Stimulated activated CD8-positive, alpha-beta memory T cell treated with anti-CD3 and anti-CD28 coated beads, Interleukin-4, amount 100 ng/mL, for 4 hours (primary cell): ENCODE measurements around the gene MYL11.
A peak's percentile ranks its signal among the peaks of the same experiment; 100 is the strongest.

Experiments used
- DNase-seq, 2 donors: peaks; one replicate each; pipeline ENCODE4 v3.0.0-alpha.2; 2020; ENCODE audit warnings: low read depth in 2 of 2, low spot score in 1 of 2

MYL11 gene

GRCh38 chr16:30354423-30355143, 20.0 kb upstream of the MYL11 start:
- no peak for DNase-seq

DNA sequence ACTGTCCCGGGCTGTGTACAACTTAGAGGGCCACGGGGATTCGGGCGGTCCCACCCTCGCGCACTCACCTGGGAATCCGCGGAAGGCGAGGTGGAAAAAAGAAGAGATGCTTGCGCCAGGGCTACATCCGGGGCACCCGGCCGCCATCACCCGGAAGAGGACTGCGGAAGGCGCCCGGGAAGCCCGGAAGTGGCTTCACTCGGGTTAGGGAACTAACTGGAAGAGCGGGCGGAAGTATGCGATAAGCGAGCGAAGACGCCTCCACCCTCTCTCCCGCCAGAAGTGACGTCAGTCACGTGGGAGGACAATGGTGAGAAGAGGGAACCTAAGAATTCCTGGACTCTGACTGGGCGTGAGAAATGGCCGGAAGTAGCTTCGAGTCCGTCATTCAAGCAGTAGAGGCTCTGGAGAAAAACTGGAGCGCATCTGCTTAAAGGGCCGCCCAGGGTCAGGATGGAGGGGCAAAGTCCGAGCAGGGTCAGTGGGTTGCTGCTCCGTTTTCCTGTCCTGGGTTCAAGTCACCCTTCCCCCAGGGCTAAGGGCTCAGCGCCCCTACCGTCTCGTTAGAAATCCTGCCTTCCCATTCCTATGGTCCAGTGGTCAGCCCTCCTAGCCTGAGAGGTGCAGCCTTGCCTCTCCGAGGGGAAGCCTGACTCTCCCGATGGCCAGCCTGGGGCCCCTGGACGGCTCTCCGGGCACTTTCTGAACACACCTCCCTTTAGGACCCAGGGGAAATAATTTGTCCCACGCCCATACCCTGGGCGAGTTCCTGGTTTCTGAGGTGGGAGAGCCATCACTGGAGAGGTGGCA, 19.3 kb upstream of the MYL11 start, which contains the start of gene CD2BP2:
Gene CD2BP2, minus strand, starts transcription at position 165 of the 810 bp plus-strand sequence. CDS start 627 bp downstream, outside the sequence.
- DNase-seq: peak; percentile 74 to 83

- DNase-seq: no peak
These were observed 18.7 kb upstream of the MYL11 start for GRCh38 chr16:30355954-30356308.

DNA sequence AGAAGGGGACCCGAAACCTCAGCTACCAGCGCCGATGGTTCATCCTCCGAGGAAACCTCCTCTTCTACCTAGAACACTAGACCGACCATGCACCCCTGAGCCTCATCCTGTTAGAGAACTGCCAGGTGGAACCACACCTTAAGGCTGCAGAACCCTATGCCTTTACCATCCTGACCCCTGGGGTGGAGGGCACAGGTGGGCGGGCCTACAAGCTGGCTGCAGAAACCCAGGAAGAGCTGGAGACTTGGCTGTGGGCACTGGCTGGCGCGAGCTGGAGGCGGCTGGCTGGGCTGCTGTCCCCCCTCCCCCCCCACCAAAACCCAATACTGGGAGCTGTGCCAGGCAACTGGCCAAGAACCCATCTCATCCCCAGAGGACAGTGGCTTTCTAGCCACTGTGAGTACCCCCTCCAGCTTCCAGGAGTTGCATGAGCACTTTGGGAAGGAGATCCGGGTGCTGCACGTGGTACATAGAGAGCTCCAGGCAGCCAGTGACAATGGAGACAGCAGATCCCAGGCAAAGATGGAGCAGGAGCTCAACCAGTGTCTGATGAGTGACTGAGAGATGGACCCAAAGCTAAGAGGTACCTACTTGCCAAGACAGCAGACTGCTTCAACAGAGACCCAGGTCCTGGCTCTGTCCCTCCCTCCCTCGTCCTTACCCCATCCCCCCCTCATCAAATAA, 18.1 kb upstream of the MYL11 start:
- no peak for DNase-seq

GRCh38 chr16:30357085-30357714, 17.4 kb upstream of the MYL11 start:
- no peak for DNase-seq

GRCh38 chr16:30357715-30358576, 16.7 kb upstream of the MYL11 start:
- DNase-seq: no peak

GRCh38 chr16:30358577-30358936, 16.0 kb upstream of the MYL11 start:
- no peak for DNase-seq

GRCh38 chr16:30358990-30359870, 15.4 kb upstream of the MYL11 start:
- no peak for DNase-seq

DNA sequence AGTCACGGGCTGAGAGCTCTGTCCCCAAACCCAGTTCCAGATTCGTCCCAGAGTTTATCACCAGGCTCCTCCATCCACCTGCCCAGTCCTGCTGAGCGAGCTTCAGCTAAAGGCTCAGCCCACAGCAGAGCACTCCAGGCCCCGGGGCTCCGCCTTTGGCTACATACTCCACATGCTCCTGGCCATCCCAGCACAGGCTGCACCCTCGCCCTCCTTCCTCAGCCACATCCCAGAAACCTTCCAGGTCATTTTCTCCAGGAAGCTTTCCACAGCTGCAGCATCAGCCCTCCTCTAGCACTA, 14.8 kb upstream of the MYL11 start:
- no peak for DNase-seq

- no peak for DNase-seq
These were observed 13.4 kb upstream of the MYL11 start for GRCh38 chr16:30361180-30361579.

- no peak for DNase-seq
These were observed 9.4 kb upstream of the MYL11 start for GRCh38 chr16:30365200-30365599.

GRCh38 chr16:30366511-30366910, 8.1 kb upstream of the MYL11 start:
- DNase-seq: no peak

DNA sequence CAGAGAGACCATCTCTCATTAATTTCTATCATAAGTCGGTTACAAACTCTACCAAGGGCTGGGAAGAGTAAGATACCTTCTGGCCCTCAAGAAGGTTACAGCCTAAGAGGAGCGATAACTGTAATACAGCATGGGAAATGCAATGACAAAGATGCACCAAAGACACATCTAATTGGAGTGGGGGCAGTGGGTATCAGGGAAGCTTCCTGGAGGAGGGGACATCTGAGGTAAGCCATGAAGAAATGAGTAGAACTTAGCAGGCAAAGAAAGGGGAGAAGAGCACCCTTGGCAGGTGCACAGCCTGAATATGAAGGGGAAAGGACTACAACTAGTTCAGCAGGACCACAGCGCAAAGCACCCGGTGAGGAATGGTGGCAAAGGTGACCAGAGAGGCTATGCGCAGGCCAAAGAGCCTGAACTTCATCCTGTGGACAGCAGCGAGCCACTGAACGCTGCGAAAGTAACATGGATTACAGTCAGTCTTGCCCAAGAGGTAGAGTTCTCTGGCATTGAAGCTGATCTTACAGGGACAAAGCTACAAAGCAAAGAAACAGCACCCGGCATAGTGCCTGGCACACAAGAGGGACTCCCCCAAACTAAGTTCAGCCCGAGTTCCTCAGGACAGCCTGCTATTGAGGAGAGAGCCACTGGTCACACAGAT, 7.1 kb upstream of the MYL11 start:
- no peak for DNase-seq

DNA sequence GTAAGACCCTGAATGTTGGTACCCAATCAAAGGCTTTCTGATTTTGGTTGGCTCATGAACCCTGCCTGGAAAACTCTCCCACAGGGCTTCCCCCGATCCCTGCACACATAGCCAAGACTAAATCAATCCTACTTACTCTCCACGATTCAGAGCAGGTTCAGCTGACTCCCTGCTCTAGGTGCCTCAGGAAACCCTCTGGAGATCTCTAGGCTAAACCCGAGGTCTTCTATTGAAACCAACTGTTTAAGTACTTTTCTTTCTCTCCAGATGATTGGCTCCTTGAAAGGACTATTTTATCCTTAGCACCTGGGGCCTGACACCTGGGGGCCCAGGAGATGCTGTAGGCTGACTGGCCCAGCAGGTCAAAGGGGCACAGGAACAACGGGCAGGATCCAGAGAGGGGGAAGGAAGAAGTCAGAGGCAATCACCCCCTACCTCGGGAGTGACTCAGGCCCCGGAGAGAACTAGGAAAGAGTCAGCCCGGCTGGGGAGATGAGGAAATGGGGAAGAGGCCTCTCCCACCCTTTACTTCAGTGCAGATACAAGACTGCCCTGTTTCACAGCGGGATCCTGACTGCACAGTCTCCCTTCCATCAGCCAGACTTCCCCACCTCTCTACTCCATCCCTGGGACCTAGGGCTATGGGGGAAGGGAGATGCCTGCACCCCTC, 6.3 kb upstream of the MYL11 start:
- DNase-seq: no peak

- no peak for DNase-seq
These were observed 5.9 kb upstream of the MYL11 start for GRCh38 chr16:30368792-30369090.

DNA sequence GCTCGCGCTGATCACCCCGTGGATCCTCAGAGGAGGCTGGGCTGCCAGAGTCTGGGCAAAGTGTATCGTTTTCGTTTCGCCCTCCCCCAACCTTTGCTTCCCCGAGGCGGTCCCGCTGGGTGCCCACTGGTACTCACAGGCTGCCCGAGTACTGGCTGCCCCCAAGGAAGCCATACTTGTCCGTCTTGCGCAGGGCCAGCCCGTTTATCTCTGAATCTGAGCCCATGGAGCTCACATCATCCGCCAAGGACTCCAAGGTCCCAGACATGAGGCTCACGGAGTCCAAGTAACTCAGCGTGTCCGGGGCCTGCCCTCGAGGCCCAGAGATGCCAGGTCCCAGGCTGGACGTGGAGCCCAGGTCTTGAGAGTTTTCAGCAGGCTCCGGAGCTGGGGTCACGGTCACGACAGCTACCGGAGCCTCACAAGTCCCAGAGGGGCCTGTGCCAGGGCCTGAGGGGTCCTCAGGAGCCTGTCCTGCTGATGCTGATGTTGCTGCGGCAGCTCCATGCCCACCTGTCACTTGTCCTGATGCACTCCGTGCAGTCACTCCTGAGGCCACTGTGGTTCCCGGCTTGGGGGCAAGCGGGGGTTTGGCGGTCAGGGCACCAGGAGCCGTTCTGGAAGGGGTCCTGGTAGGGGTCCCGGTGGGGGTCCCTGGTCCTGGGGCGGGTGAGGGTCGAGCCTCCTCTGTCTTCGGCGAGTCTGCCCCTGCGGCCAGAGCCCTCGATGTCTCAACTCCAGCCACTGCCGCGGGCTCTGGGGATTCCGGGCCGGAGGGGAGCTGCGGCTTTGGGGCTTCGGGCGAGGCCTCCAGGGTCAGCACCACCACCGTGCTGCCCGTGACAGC, 5.3 kb upstream of the MYL11 start:
- no peak for DNase-seq

- DNase-seq: no peak
These were observed 4.6 kb upstream of the MYL11 start for GRCh38 chr16:30369938-30370455.
